ENCODE data around the gene RGP1.

The RGP1 gene

DNA sequence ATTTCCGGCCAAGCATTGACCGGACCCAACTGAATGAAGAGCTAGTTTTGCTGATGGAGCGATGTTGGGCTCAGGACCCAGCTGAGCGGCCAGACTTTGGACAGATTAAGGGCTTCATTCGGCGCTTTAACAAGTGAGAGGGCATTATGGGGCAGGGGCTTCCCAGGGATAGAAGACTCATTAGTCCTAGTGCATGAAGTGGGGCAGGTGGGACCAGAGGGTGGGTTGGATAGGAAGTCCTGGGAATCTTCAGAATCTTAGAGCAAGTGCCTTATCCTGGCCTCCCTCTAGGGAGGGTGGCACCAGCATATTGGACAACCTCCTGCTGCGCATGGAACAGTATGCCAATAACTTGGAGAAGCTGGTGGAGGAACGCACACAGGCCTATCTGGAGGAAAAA is 57.0 kb downstream of the RGP1 start:
- H3K9ac ChIP-seq (ENCODE audit: low read length), result peak overlapping the region; percentile 48; the same call in 1 of the 2 replicates
- no peaks in the 10 kb centered on the region for H3K9me3 ChIP-seq (ENCODE audit: insufficient read depth, low read length)
- 0 out of 2 replicates have a peak, but pooled peaks cover 3% of the 10 kb centered on the region for H3K79me2 ChIP-seq (ENCODE audit: low read length)
- H2AFZ ChIP-seq (ENCODE audit: low read depth, low read length), result no peak overlapping the region
- H3K4me2 ChIP-seq (ENCODE audit: low read length), result peak overlapping the region; percentile 78
- peaks cover 38% of the 10 kb centered on the region for H3K4me1 ChIP-seq (ENCODE audit: low read length)
- H4K20me1 ChIP-seq (ENCODE audit: insufficient read depth, low read length), result no peaks in the 10 kb centered on the region
- peak overlapping the region; percentile 66; the same call in 1 of the 2 replicates for H3K4me3 ChIP-seq (ENCODE audit: low read length)
- H3K36me3 ChIP-seq (replicated peaks; ENCODE audit: low read depth, low read length), result peaks cover 7% of the 10 kb centered on the region
- peak overlapping the region; percentile 86 for H3K27ac ChIP-seq (ENCODE audit: low read length)
- TF ChIP-seq EZH2phosphoT487 (IDR thresholded peaks at IDR 0.05; ENCODE audit: low read depth), result no peak
- TF ChIP-seq, protein P1, sequence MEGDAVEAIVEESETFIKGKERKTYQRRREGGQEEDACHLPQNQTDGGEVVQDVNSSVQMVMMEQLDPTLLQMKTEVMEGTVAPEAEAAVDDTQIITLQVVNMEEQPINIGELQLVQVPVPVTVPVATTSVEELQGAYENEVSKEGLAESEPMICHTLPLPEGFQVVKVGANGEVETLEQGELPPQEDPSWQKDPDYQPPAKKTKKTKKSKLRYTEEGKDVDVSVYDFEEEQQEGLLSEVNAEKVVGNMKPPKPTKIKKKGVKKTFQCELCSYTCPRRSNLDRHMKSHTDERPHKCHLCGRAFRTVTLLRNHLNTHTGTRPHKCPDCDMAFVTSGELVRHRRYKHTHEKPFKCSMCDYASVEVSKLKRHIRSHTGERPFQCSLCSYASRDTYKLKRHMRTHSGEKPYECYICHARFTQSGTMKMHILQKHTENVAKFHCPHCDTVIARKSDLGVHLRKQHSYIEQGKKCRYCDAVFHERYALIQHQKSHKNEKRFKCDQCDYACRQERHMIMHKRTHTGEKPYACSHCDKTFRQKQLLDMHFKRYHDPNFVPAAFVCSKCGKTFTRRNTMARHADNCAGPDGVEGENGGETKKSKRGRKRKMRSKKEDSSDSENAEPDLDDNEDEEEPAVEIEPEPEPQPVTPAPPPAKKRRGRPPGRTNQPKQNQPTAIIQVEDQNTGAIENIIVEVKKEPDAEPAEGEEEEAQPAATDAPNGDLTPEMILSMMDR (IDR thresholded peaks at IDR 0.05; ENCODE audit: low read depth, low read length), result no peak
- H3K27me3 ChIP-seq (ENCODE audit: low read depth, low read length), result no peaks in the 10 kb centered on the region

Measured in OCI-LY3 (cell line).